ENCODE results near the gene MTA1.

The MTA1 gene

GRCh38 chr14:105424861-105425260 is 5.2 kb downstream of the MTA1 start:
- no peak for DNase-seq (ENCODE audit: low spot score)

GRCh38 chr14:105425823-105426247 is 6.2 kb downstream of the MTA1 start:
- DNase-seq (ENCODE audit: low spot score) = no peak

GRCh38 chr14:105426416-105427130 is 6.9 kb downstream of the MTA1 start:
- no peak for DNase-seq (ENCODE audit: low spot score)

GRCh38 chr14:105427412-105427811 is 7.8 kb downstream of the MTA1 start:
- no peak for DNase-seq (ENCODE audit: low spot score)

- no peak for DNase-seq (ENCODE audit: low spot score)
Measured at GRCh38 chr14:105427936-105428485, 8.4 kb downstream of the MTA1 start.

GRCh38 chr14:105430042-105430441 is 10.4 kb downstream of the MTA1 start:
- DNase-seq (ENCODE audit: low spot score) = no peak

- peak; percentile 83 for DNase-seq (ENCODE audit: low spot score)
Measured at GRCh38 chr14:105430565-105430964, 10.9 kb downstream of the MTA1 start.

- DNase-seq (ENCODE audit: low spot score) = no peak
Measured at GRCh38 chr14:105431256-105431655, 11.6 kb downstream of the MTA1 start.

GRCh38 chr14:105432657-105433056 is 13.0 kb downstream of the MTA1 start:
- no peak for DNase-seq (ENCODE audit: low spot score)

GRCh38 chr14:105433161-105433605 is 13.6 kb downstream of the MTA1 start:
- DNase-seq (ENCODE audit: low spot score) = no peak

- DNase-seq (ENCODE audit: low spot score) = no peak
Measured at GRCh38 chr14:105436402-105436801, 16.8 kb downstream of the MTA1 start.

GRCh38 chr14:105436891-105437722 is 17.5 kb downstream of the MTA1 start:
- DNase-seq (ENCODE audit: low spot score) = no peak

- DNase-seq (ENCODE audit: low spot score) = no peak
Measured at GRCh38 chr14:105437723-105438500, 18.3 kb downstream of the MTA1 start.

- no peak for DNase-seq (ENCODE audit: low spot score)
Measured at GRCh38 chr14:105439179-105439578, 19.6 kb downstream of the MTA1 start.

GRCh38 chr14:105439710-105440553 is 20.3 kb downstream of the MTA1 start:
- peak; percentile 67 for DNase-seq (ENCODE audit: low spot score)

- DNase-seq (ENCODE audit: low spot score) = no peak
Measured at GRCh38 chr14:105440554-105440900, 20.9 kb downstream of the MTA1 start.

GRCh38 chr14:105440992-105441391 is 21.4 kb downstream of the MTA1 start:
- no peak for DNase-seq (ENCODE audit: low spot score)

- DNase-seq (ENCODE audit: low spot score) = no peak
Measured at GRCh38 chr14:105442125-105442524, 22.5 kb downstream of the MTA1 start.

- DNase-seq (ENCODE audit: low spot score) = no peak
Measured at GRCh38 chr14:105442834-105443233, 23.2 kb downstream of the MTA1 start.

GRCh38 chr14:105444859-105445258 is 25.2 kb downstream of the MTA1 start:
- DNase-seq (ENCODE audit: low spot score) = no peak

GRCh38 chr14:105445290-105445689 is 25.7 kb downstream of the MTA1 start:
- no peak for DNase-seq (ENCODE audit: low spot score)

Data from AG08396 (cell line).